DOHH2 (cell line): ENCODE data around the gene SOX9.

Experiments
- CTCF ChIP-seq: fragments of 200-600 bp; sonication (generic); IDR thresholded peaks from one replicate; pipeline ENCODE4 v1.5.1; 2014; ENCODE audit warnings: antibody characterized with exemption, mild to moderate bottlenecking, low read depth, low read length; ENCODE audit not compliant: poor library complexity, severe bottlenecking
- EZH2phosphoT487 ChIP-seq: fragments of 200-600 bp; sonication (generic); IDR thresholded peaks from 2 replicates; pipeline ENCODE4 v1.6.1; 2017; ENCODE audit warnings: borderline replicate concordance, mild to moderate bottlenecking, antibody characterized with exemption, low read length, moderate library complexity, mixed read lengths

- no peak for TF ChIP-seq CTCF
- no peak for TF ChIP-seq EZH2phosphoT487
Observed at GRCh38 chr17:72075995-72076677, 44.7 kb upstream of the SOX9 start.
